ENCODE measurements around the gene PAFAH1B2.

PAFAH1B2 gene

DNA sequence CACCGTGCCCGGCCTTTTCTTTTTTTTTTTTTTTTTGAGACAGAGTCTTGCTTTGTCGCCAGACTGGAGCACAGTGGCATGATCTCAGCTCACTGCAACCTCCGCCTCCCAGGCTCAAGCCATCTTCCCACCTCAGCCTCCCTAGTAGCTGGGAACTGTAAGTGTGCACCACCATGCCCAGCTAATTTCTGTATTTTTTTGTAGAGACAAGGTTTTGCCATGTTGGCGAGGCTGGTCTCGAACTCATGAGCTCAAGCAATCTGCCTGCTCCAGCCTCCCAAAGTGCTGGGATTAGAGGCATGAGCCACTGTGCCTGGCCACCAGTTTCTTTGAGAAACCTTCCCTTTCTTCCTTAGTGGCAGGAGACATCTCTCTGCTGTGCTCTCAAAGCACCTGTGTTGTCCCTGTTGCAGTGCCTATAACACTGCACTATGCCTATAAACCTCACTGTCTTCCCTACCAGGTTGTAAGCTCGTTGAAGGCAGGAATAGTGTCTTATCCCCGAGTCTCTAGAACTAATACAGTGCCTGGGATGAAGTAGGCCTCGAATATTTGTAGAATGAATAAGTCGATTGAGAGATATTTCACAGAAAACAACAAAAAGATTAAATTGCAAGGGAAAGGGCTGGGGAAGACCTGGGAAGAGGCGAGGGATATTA is 68.7 kb downstream of the PAFAH1B2 start:
- Histone ChIP-seq H3K27ac (ENCODE audit: insufficient read depth, low read depth, low read length, poor library complexity, severe bottlenecking) (no peak overlapping the region), H3K27me3 (ENCODE audit: control insufficient read depth, insufficient read depth, low read length, poor library complexity, severe bottlenecking) (no peaks in the 10 kb centered on the region), H3K9me3 (ENCODE audit: control insufficient read depth, low read length) (no peaks in the 10 kb centered on the region), H3K4me3 (ENCODE audit: insufficient read depth, low read depth, low read length) (no peak overlapping the region), H3K36me3 (ENCODE audit: control insufficient read depth, insufficient read depth, low read length) (no peaks in the 10 kb centered on the region), H3K4me1 (ENCODE audit: control insufficient read depth, insufficient read depth, low read length) (no peaks in the 10 kb centered on the region)
- WGBS, 2 experiments, result 91 to 95% methylated on average over 11 of the region's 11 CpGs

DNA sequence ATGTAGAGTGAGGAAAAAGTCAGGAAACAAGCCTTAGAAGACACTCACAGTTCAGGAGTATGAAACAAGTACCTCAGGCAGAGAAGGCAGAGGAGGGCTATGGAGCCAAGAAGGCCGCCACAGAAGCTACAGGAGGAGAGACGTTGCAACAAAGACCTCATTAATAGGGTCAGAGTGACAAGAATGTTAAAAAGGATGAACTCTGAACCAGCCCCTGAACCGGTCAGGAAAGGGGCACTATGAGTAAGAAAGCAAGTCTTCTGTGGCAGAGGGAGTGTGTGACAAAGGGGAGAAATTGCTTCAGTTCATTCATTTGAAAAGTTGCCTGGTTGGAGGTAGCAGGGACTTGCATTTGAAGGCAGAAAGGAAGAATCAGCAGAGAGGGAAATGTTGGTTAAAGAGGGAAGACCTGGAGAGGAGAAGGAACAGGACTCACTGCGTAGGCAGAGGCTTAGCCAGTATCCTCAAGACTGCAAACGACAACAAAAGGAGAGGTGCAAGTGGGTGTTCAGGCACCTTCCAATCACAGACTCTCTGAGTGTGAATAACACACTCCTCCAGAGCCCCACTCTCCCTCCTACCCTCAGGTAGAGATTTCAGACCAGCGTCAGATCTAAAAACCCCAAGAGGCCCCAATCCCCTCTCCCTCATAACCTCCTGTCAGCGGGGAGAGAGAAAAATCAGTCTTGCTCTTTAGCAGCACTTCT is 70.5 kb downstream of the PAFAH1B2 start:
- Histone ChIP-seq H3K27ac (ENCODE audit: insufficient read depth, low read depth, low read length, poor library complexity, severe bottlenecking) (no peak overlapping the region), H3K27me3 (ENCODE audit: control insufficient read depth, insufficient read depth, low read length, poor library complexity, severe bottlenecking) (no peaks in the 10 kb centered on the region), H3K4me3 (ENCODE audit: insufficient read depth, low read depth, low read length) (no peak overlapping the region), H3K9me3 (ENCODE audit: control insufficient read depth, low read length) (no peaks in the 10 kb centered on the region), H3K4me1 (ENCODE audit: control insufficient read depth, insufficient read depth, low read length) (no peaks in the 10 kb centered on the region), H3K36me3 (ENCODE audit: control insufficient read depth, insufficient read depth, low read length) (peaks cover 12% of the 10 kb centered on the region)
- 82 to 83% methylated on average over 7 of the region's 7 CpGs for WGBS, 2 experiments

DNA sequence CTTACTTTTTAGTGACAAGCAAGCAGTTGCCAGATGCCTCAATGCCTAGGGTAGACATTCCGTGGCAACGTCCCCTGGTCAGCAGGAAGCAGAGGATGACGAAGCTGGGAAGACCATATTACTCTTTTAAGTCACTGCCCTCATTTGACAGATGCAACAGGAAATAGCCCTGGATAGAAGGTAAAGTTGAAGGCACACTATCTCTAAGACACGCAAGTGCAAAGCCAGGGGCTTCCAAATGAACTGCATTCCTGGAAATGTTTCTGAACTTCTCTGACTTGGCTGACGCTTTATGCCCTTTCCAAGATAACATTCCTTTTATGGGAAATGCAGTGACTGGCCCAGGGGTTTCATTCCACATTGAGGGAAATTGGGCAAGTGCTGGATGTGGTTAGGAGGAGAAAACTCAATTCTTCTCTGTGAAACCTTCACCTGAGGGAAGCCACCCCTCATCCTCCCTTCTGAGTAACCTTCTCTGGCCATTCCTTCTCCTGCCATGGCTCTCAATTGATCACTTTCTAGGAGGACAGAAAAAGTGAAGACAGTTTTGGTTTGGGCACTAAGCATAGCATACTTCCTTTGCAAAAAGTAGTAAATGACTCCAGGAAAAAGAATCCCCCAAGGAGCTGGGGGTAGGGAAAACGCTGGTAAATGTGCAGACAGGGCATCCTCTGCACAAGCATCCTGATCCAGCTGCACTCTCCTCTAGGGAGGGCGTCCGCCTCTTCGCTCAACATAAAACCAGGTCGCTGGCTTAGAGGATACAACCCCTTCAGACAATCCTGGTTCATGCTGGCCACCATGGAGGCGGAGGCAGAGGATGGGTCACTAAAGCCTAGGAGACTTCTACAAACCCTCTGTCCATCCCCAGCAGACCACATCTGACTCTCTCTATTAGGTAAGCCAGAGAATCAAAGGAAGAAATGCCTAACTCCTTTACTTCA is 73.3 kb downstream of the PAFAH1B2 start:
- 90 to 92% methylated on average over 11 of the region's 11 CpGs for WGBS, 2 experiments
- H3K27me3 ChIP-seq (ENCODE audit: control insufficient read depth, insufficient read depth, low read length, poor library complexity, severe bottlenecking), result no peaks in the 10 kb centered on the region
- peaks cover 12% of the 10 kb centered on the region for H3K36me3 ChIP-seq (ENCODE audit: control insufficient read depth, insufficient read depth, low read length)
- H3K4me3 ChIP-seq (ENCODE audit: insufficient read depth, low read depth, low read length), result no peak overlapping the region
- peaks cover 9% of the 10 kb centered on the region for H3K4me1 ChIP-seq (ENCODE audit: control insufficient read depth, insufficient read depth, low read length)
- no peak overlapping the region for H3K27ac ChIP-seq (ENCODE audit: insufficient read depth, low read depth, low read length, poor library complexity, severe bottlenecking)
- H3K9me3 ChIP-seq (ENCODE audit: control insufficient read depth, low read length), result no peaks in the 10 kb centered on the region

DNA sequence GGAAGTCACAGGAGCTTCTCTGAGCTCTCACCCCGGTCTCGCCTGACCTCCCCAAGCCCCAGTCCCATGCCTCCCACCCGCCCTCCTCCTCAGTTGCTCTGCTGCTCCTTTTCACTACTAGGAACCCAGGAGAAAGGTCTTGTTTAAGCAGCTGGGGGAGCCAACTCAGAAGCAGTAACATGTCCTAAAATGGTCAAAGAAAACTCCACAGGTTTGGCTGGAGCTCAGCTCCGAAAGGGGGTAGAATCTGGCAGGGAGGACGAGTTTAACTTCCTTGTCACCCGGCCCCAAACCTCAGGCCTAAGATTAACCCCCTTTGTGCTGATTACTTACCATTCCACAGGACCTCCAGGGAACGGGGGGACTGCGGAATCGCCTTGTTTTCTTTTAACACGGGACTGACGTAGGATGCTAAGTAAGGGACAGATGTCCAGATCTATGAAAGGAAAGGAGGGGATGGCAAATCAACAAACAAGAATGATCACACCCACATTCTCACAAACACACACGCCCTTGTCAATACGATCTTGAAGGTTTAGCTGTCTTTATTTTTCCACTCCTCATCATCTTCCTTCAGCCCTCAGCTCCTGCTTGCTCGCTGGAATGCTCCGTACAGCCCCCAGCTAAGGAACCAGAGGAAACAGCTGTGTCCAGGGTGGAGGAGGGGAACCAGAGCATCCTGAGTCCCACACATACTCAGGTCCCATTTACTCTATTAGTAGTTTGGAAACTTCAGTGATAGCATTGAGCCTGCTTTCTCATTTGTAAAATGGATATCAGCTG is 74.2 kb downstream of the PAFAH1B2 start:
- WGBS, 2 experiments, result 90 to 95% methylated on average over 15 of the region's 15 CpGs
- H3K4me1 ChIP-seq (ENCODE audit: control insufficient read depth, insufficient read depth, low read length), result peaks cover 9% of the 10 kb centered on the region
- H3K4me3 ChIP-seq (ENCODE audit: insufficient read depth, low read depth, low read length), result no peak overlapping the region
- H3K27ac ChIP-seq (ENCODE audit: insufficient read depth, low read depth, low read length, poor library complexity, severe bottlenecking), result no peak overlapping the region
- no peaks in the 10 kb centered on the region for H3K27me3 ChIP-seq (ENCODE audit: control insufficient read depth, insufficient read depth, low read length, poor library complexity, severe bottlenecking)
- H3K36me3 ChIP-seq (ENCODE audit: control insufficient read depth, insufficient read depth, low read length), result peaks cover 15% of the 10 kb centered on the region
- no peaks in the 10 kb centered on the region for H3K9me3 ChIP-seq (ENCODE audit: control insufficient read depth, low read length)

DNA sequence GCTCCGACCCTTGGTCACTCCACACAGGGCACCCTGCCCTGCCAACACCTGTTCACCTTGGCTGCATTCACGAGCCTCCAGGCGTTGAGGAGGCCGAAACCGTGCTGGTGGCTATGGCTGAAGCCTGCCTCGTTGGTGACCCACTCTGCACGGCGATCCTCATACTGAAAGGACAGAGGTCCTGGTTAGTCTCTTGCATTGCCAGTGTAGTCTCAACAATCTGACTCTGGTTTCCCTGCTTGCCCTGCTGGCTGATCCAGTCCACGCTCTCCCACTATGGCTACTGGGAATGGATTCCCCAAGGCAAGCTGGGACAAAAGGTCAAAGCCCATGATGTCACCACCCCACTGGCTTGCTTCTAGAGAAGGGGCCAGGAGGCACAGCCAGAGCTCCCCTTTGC is 74.9 kb downstream of the PAFAH1B2 start:
- H3K27me3 ChIP-seq (ENCODE audit: control insufficient read depth, insufficient read depth, low read length, poor library complexity, severe bottlenecking), result no peaks in the 10 kb centered on the region
- H3K4me3 ChIP-seq (ENCODE audit: insufficient read depth, low read depth, low read length), result no peak overlapping the region
- peaks cover 15% of the 10 kb centered on the region for H3K36me3 ChIP-seq (ENCODE audit: control insufficient read depth, insufficient read depth, low read length)
- 96% methylated on average over 9 of the region's 9 CpGs for WGBS, 2 experiments
- no peak overlapping the region for H3K27ac ChIP-seq (ENCODE audit: insufficient read depth, low read depth, low read length, poor library complexity, severe bottlenecking)
- peaks cover 9% of the 10 kb centered on the region for H3K4me1 ChIP-seq (ENCODE audit: control insufficient read depth, insufficient read depth, low read length)
- no peaks in the 10 kb centered on the region for H3K9me3 ChIP-seq (ENCODE audit: control insufficient read depth, low read length)

DNA sequence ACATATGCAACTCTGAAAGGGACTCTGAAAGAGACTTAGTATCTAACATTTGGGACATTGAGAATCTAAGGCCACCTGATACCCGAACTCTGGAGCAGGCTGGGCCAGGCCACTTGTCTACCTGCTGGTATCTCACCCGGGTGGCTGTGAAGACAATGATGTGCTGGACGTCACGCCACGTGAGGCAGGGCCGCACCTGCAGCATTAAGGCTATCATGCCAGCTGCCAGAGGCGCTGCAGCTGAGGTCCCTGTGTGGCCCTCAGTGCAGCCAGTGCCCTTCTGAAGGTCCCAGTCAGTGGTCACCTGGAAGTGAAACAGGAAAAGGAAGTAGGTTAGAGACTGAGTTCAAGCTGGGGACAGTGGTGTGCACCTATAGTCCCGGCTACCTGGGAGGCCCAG is 75.4 kb downstream of the PAFAH1B2 start:
- H3K36me3 ChIP-seq (ENCODE audit: control insufficient read depth, insufficient read depth, low read length), result peaks cover 15% of the 10 kb centered on the region
- no peaks in the 10 kb centered on the region for H3K27me3 ChIP-seq (ENCODE audit: control insufficient read depth, insufficient read depth, low read length, poor library complexity, severe bottlenecking)
- peaks cover 9% of the 10 kb centered on the region for H3K4me1 ChIP-seq (ENCODE audit: control insufficient read depth, insufficient read depth, low read length)
- no peak overlapping the region for H3K27ac ChIP-seq (ENCODE audit: insufficient read depth, low read depth, low read length, poor library complexity, severe bottlenecking)
- H3K4me3 ChIP-seq (ENCODE audit: insufficient read depth, low read depth, low read length), result no peak overlapping the region
- 95 to 96% methylated on average over 8 of the region's 8 CpGs for WGBS, 2 experiments
- no peaks in the 10 kb centered on the region for H3K9me3 ChIP-seq (ENCODE audit: control insufficient read depth, low read length)

DNA sequence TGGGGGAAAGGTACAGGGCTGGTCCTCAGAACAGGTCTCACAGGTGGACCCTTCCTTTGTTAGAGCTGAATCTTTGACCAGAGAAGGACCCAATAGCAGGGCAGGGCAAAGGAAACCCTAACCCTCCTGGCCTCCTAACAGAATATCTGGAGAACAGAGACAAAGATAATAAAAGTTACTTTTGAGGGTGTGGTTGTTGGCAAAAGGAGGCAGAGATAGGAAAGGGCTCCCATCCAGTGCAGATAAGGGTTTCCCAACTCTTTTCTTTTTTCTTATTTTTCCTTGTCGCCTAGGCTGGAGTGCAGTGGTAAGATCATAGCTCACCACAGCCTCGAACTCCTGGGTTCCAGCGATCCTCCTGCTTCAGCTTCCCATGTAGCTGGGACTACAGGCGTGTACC is 75.9 kb downstream of the PAFAH1B2 start:
- Histone ChIP-seq H3K4me3 (ENCODE audit: insufficient read depth, low read depth, low read length) (no peak overlapping the region), H3K9me3 (ENCODE audit: control insufficient read depth, low read length) (no peaks in the 10 kb centered on the region), H3K27ac (ENCODE audit: insufficient read depth, low read depth, low read length, poor library complexity, severe bottlenecking) (no peak overlapping the region), H3K4me1 (ENCODE audit: control insufficient read depth, insufficient read depth, low read length) (peaks cover 9% of the 10 kb centered on the region), H3K36me3 (ENCODE audit: control insufficient read depth, insufficient read depth, low read length) (peaks cover 15% of the 10 kb centered on the region), H3K27me3 (ENCODE audit: control insufficient read depth, insufficient read depth, low read length, poor library complexity, severe bottlenecking) (no peaks in the 10 kb centered on the region)
- 88 to 89% methylated on average over 4 of the region's 4 CpGs for whole genome bisulfite sequencing, 2 experiments

DNA sequence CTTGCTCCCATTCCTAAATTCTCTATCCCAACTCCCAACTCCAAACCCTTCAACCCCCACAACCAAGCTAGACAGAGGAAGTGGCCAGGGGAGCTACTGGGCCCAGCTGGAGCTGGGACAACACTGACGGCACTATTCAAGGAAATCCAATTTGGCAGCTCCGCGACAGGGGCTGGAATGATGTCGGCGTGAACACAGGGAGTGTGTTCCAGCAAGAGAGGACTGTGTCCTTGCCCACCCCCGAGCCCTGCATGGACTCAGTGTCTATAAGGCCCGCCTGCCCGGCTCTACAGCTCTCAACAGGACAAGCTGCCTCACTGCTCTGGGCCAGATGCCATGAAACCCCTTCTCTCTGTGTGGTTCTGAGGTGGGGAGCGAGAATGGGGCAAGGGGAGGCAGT is 76.5 kb downstream of the PAFAH1B2 start:
- H3K9me3 ChIP-seq (ENCODE audit: control insufficient read depth, low read length), result no peaks in the 10 kb centered on the region
- WGBS, 2 experiments, result 95% methylated on average over 9 of the region's 9 CpGs
- H3K4me3 ChIP-seq (ENCODE audit: insufficient read depth, low read depth, low read length), result no peak overlapping the region
- no peak overlapping the region for H3K27ac ChIP-seq (ENCODE audit: insufficient read depth, low read depth, low read length, poor library complexity, severe bottlenecking)
- H3K36me3 ChIP-seq (ENCODE audit: control insufficient read depth, insufficient read depth, low read length), result peaks cover 15% of the 10 kb centered on the region
- H3K27me3 ChIP-seq (ENCODE audit: control insufficient read depth, insufficient read depth, low read length, poor library complexity, severe bottlenecking), result no peaks in the 10 kb centered on the region
- peaks cover 9% of the 10 kb centered on the region for H3K4me1 ChIP-seq (ENCODE audit: control insufficient read depth, insufficient read depth, low read length)

DNA sequence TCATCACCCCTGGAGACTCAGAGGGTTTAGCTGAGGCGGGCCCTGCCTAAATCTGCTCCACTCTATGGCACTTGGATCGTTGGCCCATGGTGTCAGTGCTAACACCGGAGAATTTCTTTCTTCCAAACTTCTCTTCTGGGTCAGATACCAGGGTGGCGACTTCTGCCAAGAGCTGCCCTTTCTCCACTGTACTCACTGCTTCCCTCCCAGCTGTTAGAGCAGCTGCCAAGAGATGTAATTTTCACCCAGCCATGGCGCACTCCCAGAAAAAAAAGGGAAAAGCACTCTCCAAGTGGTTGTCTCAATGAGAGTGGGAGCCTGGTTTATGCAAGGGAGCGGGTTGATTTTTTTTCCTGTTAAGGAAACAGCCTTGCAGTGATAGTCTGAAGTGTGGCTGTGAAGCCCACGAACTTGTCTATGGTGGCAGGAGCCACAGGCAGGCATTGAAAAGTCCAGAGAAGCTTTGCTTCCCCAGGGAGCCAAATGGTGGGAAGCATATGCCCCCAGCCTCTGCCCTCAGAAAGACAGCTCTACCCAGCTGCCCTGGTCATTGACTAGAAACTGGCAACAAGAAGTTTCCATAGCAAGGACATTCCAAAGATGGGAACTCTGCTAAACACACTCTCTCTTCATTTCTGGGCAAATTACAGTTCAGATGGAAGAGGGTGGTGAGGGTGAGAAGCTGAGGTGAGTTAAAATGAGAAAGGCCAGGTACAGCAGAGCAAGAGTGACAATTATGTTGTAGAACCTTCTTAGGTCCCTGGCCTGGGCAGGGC is 77.1 kb downstream of the PAFAH1B2 start:
- 90% methylated on average over 7 of the region's 7 CpGs for WGBS, 2 experiments
- Histone ChIP-seq H3K27ac (ENCODE audit: insufficient read depth, low read depth, low read length, poor library complexity, severe bottlenecking) (no peak overlapping the region), H3K4me3 (ENCODE audit: insufficient read depth, low read depth, low read length) (no peak overlapping the region), H3K36me3 (ENCODE audit: control insufficient read depth, insufficient read depth, low read length) (peaks cover 15% of the 10 kb centered on the region), H3K27me3 (ENCODE audit: control insufficient read depth, insufficient read depth, low read length, poor library complexity, severe bottlenecking) (no peaks in the 10 kb centered on the region), H3K4me1 (ENCODE audit: control insufficient read depth, insufficient read depth, low read length) (peaks cover 9% of the 10 kb centered on the region), H3K9me3 (ENCODE audit: control insufficient read depth, low read length) (no peaks in the 10 kb centered on the region)
